AG04450 (cell line): Measurements from ENCODE around the gene DMPK. TPM values are rescaled to one million over a fixed set of nuclear protein-coding genes. Genes with fewer than 3 reads are reported as not detected.

Experiments used
- CTCF ChIA-PET: fragments of 300-600, 350-600 bp; formaldehyde crosslinking; extraction: SDS; loops from one replicate; lab custom pipeline; 2022; ENCODE audit warnings: antibody characterized with exemption, inconsistent platforms; lab: Charles Lee
- POLR2A ChIA-PET: fragments of 350-600 bp; formaldehyde crosslinking; extraction: SDS; loops from one replicate; lab custom pipeline; 2021; ENCODE audit warnings: antibody characterized with exemption, inconsistent platforms; lab: Yijun Ruan, JAX
- DNase-seq: peaks from one replicate; pipeline ENCODE4 v3.0.0-alpha.2; 2011; ENCODE audit warnings: low read depth, low spot score
- H3K27ac ChIP-seq: one replicate; pipeline ENCODE4 v1.5.1; 2012; ENCODE audit warnings: low read depth, low read length, control low read depth
- H3K27me3 ChIP-seq: one replicate; pipeline ENCODE4 v1.6.0; 2012; ENCODE audit warnings: low read length; ENCODE audit not compliant: control insufficient read depth, insufficient read depth
- H3K4me3 ChIP-seq: 2 replicates; pipeline ENCODE4 v1.5.1; 2011; ENCODE audit warnings: mild to moderate bottlenecking, low read depth, low read length, control low read depth
- H3K9me3 ChIP-seq: 2 replicates; pipeline ENCODE4 v1.5.1; 2012; ENCODE audit warnings: low read length; ENCODE audit not compliant: control insufficient read depth, insufficient read depth
- polyA plus RNA-seq: library from polyadenylated mRNA; depleted of rRNA; stranded (reverse); fragments of >200 nt; gene quantifications from 2 replicates; pipeline ENCODE4 v1.2.3, GENCODE V29; 2011
- TF ChIP-seq, protein P1 (sequence below): IDR thresholded peaks from 2 replicates; pipeline ENCODE4 v1.5.1; 2011; ENCODE audit warnings: low read depth, low read length, control low read depth, inconsistent platforms

DMPK gene
- polyA plus RNA-seq, 1 experiment: 24.5 TPM

DNA sequence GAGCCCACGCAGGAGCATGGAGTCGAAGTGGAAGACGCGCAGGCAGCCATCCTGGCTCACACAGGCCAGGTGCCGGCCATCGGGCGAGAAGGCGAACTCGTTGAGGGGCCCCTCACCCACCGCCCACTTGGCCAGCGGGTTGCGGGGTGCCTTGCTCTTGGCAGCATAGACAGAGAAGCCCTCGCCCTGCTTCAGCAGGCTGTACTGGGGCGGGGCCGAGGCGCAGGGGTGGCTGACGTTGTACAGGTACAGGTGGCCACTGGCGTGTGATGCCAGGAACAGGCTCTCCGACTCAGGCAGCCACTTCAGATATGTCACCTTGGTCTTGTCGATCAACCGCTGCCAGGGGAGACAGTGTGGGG is 4.2 kb upstream of the DMPK start:
- TF ChIP-seq, protein P1, sequence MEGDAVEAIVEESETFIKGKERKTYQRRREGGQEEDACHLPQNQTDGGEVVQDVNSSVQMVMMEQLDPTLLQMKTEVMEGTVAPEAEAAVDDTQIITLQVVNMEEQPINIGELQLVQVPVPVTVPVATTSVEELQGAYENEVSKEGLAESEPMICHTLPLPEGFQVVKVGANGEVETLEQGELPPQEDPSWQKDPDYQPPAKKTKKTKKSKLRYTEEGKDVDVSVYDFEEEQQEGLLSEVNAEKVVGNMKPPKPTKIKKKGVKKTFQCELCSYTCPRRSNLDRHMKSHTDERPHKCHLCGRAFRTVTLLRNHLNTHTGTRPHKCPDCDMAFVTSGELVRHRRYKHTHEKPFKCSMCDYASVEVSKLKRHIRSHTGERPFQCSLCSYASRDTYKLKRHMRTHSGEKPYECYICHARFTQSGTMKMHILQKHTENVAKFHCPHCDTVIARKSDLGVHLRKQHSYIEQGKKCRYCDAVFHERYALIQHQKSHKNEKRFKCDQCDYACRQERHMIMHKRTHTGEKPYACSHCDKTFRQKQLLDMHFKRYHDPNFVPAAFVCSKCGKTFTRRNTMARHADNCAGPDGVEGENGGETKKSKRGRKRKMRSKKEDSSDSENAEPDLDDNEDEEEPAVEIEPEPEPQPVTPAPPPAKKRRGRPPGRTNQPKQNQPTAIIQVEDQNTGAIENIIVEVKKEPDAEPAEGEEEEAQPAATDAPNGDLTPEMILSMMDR: no peak
- Histone ChIP-seq H3K9me3 (no peaks in the 10 kb centered on the region), H3K27me3 (no peaks in the 10 kb centered on the region), H3K4me3 (no peak overlapping the region), H3K27ac (no peak overlapping the region)
- CTCF ChIA-PET: no interaction called here
- no peak for DNase-seq
- POLR2A ChIA-PET: no interaction called here

DNA sequence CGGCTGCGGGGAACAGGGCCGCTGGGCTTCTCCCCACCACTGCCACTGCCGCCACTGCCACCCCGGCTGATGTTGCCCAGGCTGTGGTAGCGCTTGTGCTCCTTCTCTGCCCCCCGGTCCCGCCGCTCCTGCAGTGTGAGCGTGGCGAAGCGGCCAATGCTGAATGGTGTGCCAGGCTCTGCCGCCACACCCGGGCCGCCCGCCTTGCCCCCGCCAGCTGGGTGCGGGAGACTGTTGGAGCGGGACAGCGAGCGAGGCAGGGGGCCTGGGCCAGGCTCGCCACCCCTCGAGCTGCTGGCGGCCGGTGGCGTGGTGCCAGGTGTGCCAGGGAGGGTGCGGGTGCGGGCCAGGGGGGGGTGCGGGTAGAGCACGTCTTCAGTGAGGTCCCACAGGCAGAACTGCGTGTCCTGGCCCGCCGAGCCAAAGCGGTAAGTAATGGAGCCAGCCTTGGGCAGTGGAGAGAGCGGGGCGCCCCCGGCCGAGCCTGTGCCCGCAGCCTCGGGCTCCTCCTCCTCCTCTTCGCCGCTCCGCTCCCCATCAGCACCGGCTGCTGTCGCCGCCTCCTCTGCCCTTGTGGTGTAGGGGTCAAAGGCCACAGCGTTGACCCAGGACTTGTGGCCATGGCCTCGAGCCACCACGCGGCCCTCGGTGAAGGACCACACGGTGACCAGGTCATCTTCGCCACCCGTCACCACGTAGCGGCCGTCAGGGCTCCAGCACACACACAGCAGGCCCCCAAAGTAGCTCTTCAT is 3.7 kb upstream of the DMPK start:
- CTCF ChIA-PET: no interaction called here

DNA sequence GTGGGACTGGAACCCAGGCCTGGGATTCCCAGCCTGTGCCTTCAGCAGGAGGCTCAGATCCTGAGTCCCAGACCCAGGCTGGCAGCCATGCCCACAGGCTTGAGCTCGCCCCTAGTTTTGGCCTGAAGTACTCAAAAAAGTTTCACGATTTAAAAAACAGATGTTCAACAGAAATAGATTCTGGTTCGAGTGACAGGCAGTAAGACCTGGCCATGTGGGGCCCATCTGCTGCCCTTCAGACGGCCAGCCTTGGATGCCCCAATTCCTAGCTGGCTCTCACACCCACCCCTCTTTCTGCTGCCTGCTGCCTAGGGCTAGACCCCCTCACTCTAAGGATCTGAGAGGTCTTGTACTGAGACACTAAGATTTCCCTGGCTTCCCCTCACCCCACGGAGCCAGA is 2.8 kb upstream of the DMPK start:
- Histone ChIP-seq H3K27me3 (no peaks in the 10 kb centered on the region), H3K27ac (peak overlapping the region; percentile 31), H3K9me3 (no peaks in the 10 kb centered on the region), H3K4me3 (no peak overlapping the region)
- TF ChIP-seq, protein P1: no peak
- ChIA-PET POLR2A (no interaction called here), CTCF (interaction anchor here (1.2 to 2.0 kb wide), 3 partner anchors 14 to 32 kb away, joined by 3 to 8 read pairs (median 5); partner anchors contain the start of gene SIX5)
- DNase-seq: no peak

More for the DNA sequence above, 3.7 kb upstream of the DMPK start:
- TF ChIP-seq, protein P1: no peak
- H3K27me3 ChIP-seq: no peaks in the 10 kb centered on the region
- H3K4me3 ChIP-seq: no peak overlapping the region
- DNase-seq: no peak
- H3K9me3 ChIP-seq: no peaks in the 10 kb centered on the region
- no peak overlapping the region for H3K27ac ChIP-seq
- POLR2A ChIA-PET: interaction anchor here (0.6 kb wide), 1 partner anchor 17 kb away, joined by 4 read pairs; no protein-coding TSS in a partner anchor

DNA sequence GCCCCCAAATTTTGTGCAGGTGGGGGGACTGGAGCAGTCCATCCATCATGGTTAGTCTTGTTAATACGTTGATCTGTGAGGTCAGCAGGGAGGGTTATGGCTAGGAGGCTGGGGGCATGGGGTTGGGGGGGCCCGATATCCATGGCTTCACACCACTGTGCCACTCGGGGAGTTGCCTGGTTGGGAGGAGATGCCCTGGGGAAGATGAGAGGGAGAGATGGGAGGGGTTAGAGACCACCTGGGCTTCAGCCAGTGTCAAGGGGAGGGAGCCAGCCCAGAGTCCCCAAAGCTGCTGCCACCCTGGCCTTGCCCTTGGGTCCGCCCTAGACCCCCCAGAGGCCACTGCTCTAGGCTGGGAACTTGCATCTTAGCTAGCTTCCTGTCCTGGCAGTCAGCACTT is 1.8 kb upstream of the DMPK start:
- no peak for DNase-seq
- ChIA-PET CTCF (interaction anchor here (1.3 to 2.0 kb wide), 2 partner anchors 15 kb away, joined by 3 to 8 read pairs; partner anchors contain the start of gene SIX5), POLR2A (no interaction called here)
- Histone ChIP-seq H3K27me3 (no peaks in the 10 kb centered on the region), H3K27ac (peak overlapping the region; percentile 94), H3K4me3 (no peak overlapping the region), H3K9me3 (no peaks in the 10 kb centered on the region)
- TF ChIP-seq, protein P1: no peak
